GM18498 (cell line): Measurements from ENCODE around the gene D2HGDH.
"Not testable (repeated sequence)": the region's sequence is repeated elsewhere in the genome, so short reads cannot be mapped to it uniquely, and the experiment has no call there.

Experiments used
- ATAC-seq: cut with Tn5 transposase; IDR thresholded peaks from one replicate; pipeline ENCODE4 v1.9.1; 2021; ENCODE audit warnings: mild to moderate bottlenecking, moderate library complexity; ENCODE audit not compliant: unreplicated experiment

Gene D2HGDH

GRCh38 chr2:241748468-241749256 is 14.2 kb downstream of the D2HGDH start:
- no peak for ATAC-seq

GRCh38 chr2:241750076-241750840 is 15.8 kb downstream of the D2HGDH start:
- no peak for ATAC-seq

GRCh38 chr2:241751152-241751551 is 16.7 kb downstream of the D2HGDH start:
- ATAC-seq = no peak

- ATAC-seq = no peak
Observed at GRCh38 chr2:241751776-241752175, 17.3 kb downstream of the D2HGDH start.

- ATAC-seq = no peak
Observed at GRCh38 chr2:241752253-241752652, 17.8 kb downstream of the D2HGDH start.

- ATAC-seq = no peak
Observed at GRCh38 chr2:241752689-241753276, 18.4 kb downstream of the D2HGDH start.

- ATAC-seq = no peak
Observed at GRCh38 chr2:241753493-241753892, 19.1 kb downstream of the D2HGDH start.

GRCh38 chr2:241754042-241754441 is 19.6 kb downstream of the D2HGDH start:
- no peak for ATAC-seq

GRCh38 chr2:241755166-241755565 is 20.7 kb downstream of the D2HGDH start:
- no peak for ATAC-seq

GRCh38 chr2:241755777-241756176 is 21.3 kb downstream of the D2HGDH start:
- ATAC-seq = no peak

GRCh38 chr2:241759067-241759807 is 24.8 kb downstream of the D2HGDH start:
- no peak for ATAC-seq

GRCh38 chr2:241759893-241760292 is 25.5 kb downstream of the D2HGDH start:
- not testable (repeated sequence) for ATAC-seq

GRCh38 chr2:241760301-241760771 is 25.9 kb downstream of the D2HGDH start:
- ATAC-seq = no peak

- no peak for ATAC-seq
Observed at GRCh38 chr2:241762321-241762932, 28.0 kb downstream of the D2HGDH start.

GRCh38 chr2:241762933-241763369 is 28.5 kb downstream of the D2HGDH start:
- no peak for ATAC-seq

GRCh38 chr2:241763551-241764274 is 29.3 kb downstream of the D2HGDH start:
- no peak for ATAC-seq

- no peak for ATAC-seq
Observed at GRCh38 chr2:241764275-241765241, 30.1 kb downstream of the D2HGDH start.

- ATAC-seq = no peak
Observed at GRCh38 chr2:241767464-241768250, 33.2 kb downstream of the D2HGDH start.
